GM13976 (cell line): Measurements from ENCODE around the gene C11orf68.

Experiments used
- DNase-seq: peaks from one replicate; pipeline ENCODE4 v3.0.0; 2012; ENCODE audit warnings: low spot score
- in situ Hi-C: fragments of 300-500 bp; cut with MboI; formaldehyde crosslinking; loops from one replicate; pipeline ENCODE4 v1.12.0; 2022; ENCODE audit warnings: low sequenced_read_pairs, mixed read lengths, inconsistent platforms; ENCODE audit not compliant: unreplicated experiment
- TF ChIP-seq, protein P1 (sequence below): IDR thresholded peaks from 2 replicates; pipeline ENCODE4 v1.5.1; 2012; ENCODE audit warnings: borderline replicate concordance, mild to moderate bottlenecking; ENCODE audit not compliant: insufficient read depth; ENCODE audit errors: extremely low read depth, missing control alignments, control extremely low read depth

The C11orf68 gene

DNA sequence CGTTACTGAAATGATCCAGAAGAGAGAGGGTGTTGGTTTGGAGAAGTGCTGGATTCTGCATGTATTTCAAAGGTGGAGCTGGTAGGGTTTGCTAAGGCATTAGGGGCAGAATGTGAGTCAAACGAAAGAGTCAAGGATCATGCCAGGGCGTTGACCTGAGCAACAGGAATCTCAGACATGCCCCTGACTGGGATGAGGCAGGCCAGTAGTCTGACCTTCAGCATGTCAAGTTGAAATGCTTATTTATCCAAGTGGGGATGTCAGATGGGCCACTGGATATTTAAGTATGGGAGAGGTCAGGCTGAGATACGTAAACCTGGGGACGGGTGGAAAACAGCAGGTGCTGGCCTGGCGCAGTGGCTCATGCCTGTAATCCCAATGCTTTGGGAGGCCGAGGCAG lies 23.7 kb upstream of the C11orf68 start:
- DNase-seq, result no peak
- TF ChIP-seq, protein P1, sequence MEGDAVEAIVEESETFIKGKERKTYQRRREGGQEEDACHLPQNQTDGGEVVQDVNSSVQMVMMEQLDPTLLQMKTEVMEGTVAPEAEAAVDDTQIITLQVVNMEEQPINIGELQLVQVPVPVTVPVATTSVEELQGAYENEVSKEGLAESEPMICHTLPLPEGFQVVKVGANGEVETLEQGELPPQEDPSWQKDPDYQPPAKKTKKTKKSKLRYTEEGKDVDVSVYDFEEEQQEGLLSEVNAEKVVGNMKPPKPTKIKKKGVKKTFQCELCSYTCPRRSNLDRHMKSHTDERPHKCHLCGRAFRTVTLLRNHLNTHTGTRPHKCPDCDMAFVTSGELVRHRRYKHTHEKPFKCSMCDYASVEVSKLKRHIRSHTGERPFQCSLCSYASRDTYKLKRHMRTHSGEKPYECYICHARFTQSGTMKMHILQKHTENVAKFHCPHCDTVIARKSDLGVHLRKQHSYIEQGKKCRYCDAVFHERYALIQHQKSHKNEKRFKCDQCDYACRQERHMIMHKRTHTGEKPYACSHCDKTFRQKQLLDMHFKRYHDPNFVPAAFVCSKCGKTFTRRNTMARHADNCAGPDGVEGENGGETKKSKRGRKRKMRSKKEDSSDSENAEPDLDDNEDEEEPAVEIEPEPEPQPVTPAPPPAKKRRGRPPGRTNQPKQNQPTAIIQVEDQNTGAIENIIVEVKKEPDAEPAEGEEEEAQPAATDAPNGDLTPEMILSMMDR, result no peak
- in situ Hi-C loops, result no loop called here

DNA sequence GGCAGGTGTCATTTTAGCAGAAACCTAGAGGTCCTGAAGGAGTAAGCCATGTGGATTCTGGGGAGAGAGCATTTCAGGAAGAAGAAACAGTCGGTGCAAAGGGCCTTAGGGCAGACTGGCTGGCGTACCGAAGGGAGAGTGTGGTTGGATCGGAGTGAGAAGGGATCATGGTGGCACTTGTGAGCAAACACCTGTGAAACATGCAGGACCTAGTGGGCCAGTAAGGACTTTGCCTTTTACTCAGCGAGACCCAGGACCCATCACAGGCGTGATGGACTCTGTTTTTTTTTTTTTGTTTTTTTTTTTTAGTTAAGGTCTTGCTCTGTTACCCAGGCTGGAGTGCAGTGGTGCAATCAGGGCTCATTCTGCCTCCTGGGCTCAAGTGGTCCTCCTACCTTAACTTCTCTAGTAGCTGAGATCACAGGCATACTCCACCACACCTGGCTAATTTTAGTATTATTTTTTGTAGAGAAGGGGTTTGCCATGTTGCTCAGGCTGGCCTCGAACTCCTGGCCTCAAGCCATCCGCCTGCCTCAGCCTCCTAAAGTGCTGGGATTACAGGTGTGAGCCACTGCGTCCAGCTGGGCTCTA lies 23.0 kb upstream of the C11orf68 start:
- DNase-seq, result no peak
- in situ Hi-C loops, result no loop called here
- TF ChIP-seq, protein P1, result no peak

DNA sequence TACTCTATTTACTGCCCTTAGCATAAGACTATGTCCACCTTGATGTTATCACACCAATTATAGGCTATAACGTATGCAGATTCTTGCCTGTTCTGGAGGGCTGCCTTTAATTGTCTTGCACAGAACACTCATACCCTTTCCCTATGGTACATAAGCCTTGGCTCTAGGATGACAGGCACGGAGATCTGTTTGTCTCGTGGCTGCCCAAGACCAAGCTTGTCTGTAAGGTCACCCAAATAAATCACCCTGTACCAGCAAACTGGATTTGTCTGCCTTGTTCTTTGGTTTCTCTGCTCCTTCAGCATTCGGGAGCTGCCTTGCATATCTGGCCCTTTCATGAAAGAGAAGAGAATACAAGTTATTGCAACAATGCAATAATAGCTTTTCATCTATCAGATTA lies 18.9 kb upstream of the C11orf68 start:
- in situ Hi-C loops, result no loop called here
- TF ChIP-seq, protein P1, result no peak
- DNase-seq, result no peak

DNA sequence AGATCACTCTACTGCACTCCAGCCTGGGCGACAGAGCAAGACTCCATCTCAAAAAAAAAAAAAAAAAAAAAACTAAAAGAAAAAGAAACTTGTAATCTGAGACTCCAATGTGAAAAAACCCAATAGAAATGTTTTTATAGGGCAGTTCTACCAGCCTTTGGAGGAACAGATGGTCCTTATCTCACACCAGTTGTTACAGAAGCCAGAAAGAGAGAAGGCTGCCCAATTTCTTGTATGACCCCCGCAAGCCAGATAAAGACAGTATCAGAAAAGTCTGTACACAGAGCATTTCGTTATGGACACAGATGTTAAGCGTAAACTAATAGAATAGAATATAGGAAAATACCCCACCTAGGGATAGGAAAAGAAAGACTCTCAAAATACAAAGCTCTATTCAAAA lies 15.2 kb upstream of the C11orf68 start:
- in situ Hi-C loops, result no loop called here
- no peak for DNase-seq
- TF ChIP-seq, protein P1, result no peak

DNA sequence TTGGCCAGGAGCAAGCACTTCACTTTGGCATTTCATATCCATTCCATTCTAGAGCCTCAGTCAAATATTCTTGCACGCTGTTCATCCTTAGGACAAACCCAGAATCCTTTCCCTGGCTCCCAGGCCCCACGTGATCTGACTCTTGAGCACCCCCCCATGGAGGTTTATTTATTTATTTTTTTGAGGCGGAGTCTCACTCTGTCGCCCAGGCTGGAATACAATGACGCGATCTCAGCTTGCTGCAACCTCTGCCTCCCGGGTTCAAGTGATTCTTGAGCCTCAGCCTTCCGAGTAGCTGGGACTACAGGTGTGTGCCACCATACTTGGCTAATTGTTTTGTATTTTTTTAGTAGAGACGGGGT lies 13.7 kb upstream of the C11orf68 start:
- TF ChIP-seq, protein P1, result no peak
- in situ Hi-C loops, result no loop called here
- DNase-seq, result no peak

DNA sequence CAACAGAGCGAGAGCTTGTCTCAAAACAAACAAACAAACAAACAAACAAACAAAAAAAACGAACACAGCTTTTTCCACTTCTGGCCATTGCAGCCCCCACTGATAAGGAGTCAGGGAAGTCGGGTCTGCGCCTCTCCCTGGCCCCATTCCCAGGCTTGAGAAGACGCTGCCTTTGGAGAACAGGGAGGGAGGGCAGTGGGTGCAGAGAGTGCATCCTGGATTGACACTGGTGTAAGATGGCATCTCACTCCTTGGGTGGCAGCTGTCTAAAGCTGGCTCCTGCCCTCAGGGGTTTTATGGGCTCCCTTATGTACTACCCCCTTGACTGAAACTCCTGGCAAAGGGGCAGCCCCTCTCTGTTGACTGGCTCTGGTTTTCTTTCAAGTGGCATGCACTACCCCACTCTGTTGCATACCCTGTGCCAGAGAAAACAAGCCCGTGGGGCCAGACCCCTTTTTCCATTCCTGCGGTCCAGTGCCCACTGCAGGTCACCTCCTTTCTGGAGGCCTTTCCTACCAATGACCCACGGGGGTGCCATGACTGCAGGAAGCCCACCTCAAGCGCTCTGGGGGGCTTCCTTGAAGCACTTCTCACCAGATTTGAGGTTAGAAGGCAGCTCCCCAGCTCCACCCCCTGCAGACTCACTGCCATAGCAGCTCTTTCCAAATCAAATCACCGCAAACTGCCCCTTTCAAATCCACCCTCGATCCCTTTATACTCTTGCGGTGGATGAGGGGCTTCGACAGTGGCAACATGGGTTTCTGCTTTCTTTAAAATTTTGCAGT lies 13.1 kb upstream of the C11orf68 start:
- TF ChIP-seq, protein P1, result no peak
- no peak for DNase-seq
- in situ Hi-C loops, result no loop called here
